Ovary (tissue), 9 donors: Measurements from ENCODE around the gene RARS2. TPM values are rescaled to one million over a fixed set of nuclear protein-coding genes. Genes with fewer than 3 reads are reported as not detected.

ENCODE experiments used
- DNase-seq, 5 donors: peaks; one replicate each; pipeline ENCODE4 v3.0.0-alpha.2; 2019 to 2020
- H3K27ac ChIP-seq, 2 donors: fragments of 200-600 bp; one replicate each; pipeline versions ENCODE4 v1.5.1 to v1.8.0; 2019 to 2022
- H3K27me3 ChIP-seq: fragments of 200-600 bp; one replicate; pipeline ENCODE4 v1.8.0; 2022
- H3K36me3 ChIP-seq: fragments of 200-600 bp; sonication (generic); one replicate; pipeline ENCODE4 v1.5.1; 2019
- H3K4me1 ChIP-seq: one replicate; pipeline ENCODE4 v1.8.1; 2013; ENCODE audit warnings: mild to moderate bottlenecking, moderate library complexity; ENCODE audit not compliant: insufficient read depth
- H3K4me3 ChIP-seq: fragments of 200-600 bp; sonication (generic); one replicate; pipeline ENCODE4 v1.5.1; 2017
- H3K9me3 ChIP-seq, 2 donors: fragments of 200-600 bp in 1 of 2; sonication (generic) in 1 of 2; one replicate each; pipeline versions ENCODE4 v1.5.1 to v1.8.1; 2013 to 2019; ENCODE audit warnings: mild to moderate bottlenecking in 1 of 2, moderate library complexity in 1 of 2
- EP300 ChIP-seq: sonication (generic); formaldehyde crosslinking; IDR thresholded peaks from one replicate; pipeline ENCODE4 v1.6.1; 2017; ENCODE audit warnings: antibody characterized with exemption
- POLR2A ChIP-seq: fragments of 450-650 bp; IDR thresholded peaks from one replicate; pipeline ENCODE4 v1.6.1; 2017; ENCODE audit warnings: antibody characterized with exemption, mild to moderate bottlenecking, moderate library complexity
- WGBS, 3 donors: extraction: QIAGEN DNeasy Blood & Tissue Kit in 1 of 3; methylation state at CpG; one replicate each; pipeline versions ENCODE4 v1.1.5 to v1.1.7; 2013 to 2017; 5-methylcytosine and 5-hydroxymethylcytosine counted together
- intact Hi-C, 4 donors: fragments of 100-400 bp; cut with DNase I; formaldehyde crosslinking; loops; one replicate each; pipeline versions ENCODE4 v1.11.0 to v1.15.1; 2022 to 2023
- polyA plus RNA-seq, 2 donors: library from polyadenylated mRNA; stranded (reverse); fragments of 200-250 nt in 1 of 2; fragments of 350-450 nt in 1 of 2; fragmentation: Illumina TruSeq in 1 of 2; extraction: RNeasy Lipid Tissue Mini Kit (QIAGEN cat#74804) in 1 of 2; gene quantifications; one replicate each; pipeline ENCODE4 v1.2.3, GENCODE V29; 2013 to 2014
- total RNA-seq, 7 donors: library from RNA; depleted of rRNA in 2 of 7; stranded (reverse); fragments of >200 nt in 2 of 7; fragmentation: NEBNext Ultra II Directional in 3 of 7; extraction: Animal tissue kit (Norgen Biotek cat#: 25700) in 3 of 7; gene quantifications; one replicate each; pipeline versions ENCODE4 v1.1.0 to v1.2.4, GENCODE V29; 2016 to 2023
- TF ChIP-seq, protein P1 (sequence below), 3 donors: fragments of 450-650 bp in 2 of 3; fragments of 200-600 bp in 1 of 3; IDR thresholded peaks; one replicate each; pipeline versions ENCODE4 v1.5.1 to v1.8.0; 2016 to 2022; ENCODE audit warnings: antibody characterized with exemption in 3 of 3, mild to moderate bottlenecking in 1 of 3
- donor health status: DM: no; HTN: no; CAD: no; lungs with moderate emphysema.
- donor health status: DM: no; HTN: no; CAD: no.
- donor health status: Bipolar disorder and iron deficiency.
- donor health status: DM: yes; HTN: yes; CAD: no.
- donor health status: DM: no; HTN: no; CAD: no.
- donor health status: DM: yes; HTN: yes; CAD: no.

Gene RARS2
- total and polyA plus RNA-seq, 9 donors: 14.0 to 40.4 (median 24.6) TPM

DNA sequence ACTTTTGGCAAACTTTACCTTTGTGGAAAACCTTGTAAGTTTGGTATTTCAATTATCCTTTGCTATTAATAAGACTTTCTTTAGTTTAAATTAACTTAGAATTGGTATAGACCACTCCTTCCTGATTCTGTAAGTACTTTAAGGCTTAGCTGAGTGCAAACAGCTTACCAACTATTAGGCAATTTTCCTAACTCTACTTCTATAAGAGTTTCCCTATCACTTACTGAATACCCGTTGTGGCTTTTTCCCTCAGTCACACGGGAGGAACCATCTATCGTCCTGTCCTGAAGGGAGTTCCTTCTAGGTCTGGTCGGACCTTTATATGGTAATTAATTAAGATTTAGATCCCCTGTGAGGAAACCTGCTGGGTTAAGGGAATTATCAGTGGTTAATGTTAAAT, 107.4 kb downstream of the RARS2 start:
- Histone ChIP-seq H3K4me3 (no peak overlapping the region), H3K27ac (no peak overlapping the region), H3K27me3 (no peaks in the 10 kb centered on the region), H3K9me3 (no peaks in the 10 kb centered on the region), H3K36me3 (no peaks in the 10 kb centered on the region), H3K4me1 (no peaks in the 10 kb centered on the region)
- TF ChIP-seq, protein P1, sequence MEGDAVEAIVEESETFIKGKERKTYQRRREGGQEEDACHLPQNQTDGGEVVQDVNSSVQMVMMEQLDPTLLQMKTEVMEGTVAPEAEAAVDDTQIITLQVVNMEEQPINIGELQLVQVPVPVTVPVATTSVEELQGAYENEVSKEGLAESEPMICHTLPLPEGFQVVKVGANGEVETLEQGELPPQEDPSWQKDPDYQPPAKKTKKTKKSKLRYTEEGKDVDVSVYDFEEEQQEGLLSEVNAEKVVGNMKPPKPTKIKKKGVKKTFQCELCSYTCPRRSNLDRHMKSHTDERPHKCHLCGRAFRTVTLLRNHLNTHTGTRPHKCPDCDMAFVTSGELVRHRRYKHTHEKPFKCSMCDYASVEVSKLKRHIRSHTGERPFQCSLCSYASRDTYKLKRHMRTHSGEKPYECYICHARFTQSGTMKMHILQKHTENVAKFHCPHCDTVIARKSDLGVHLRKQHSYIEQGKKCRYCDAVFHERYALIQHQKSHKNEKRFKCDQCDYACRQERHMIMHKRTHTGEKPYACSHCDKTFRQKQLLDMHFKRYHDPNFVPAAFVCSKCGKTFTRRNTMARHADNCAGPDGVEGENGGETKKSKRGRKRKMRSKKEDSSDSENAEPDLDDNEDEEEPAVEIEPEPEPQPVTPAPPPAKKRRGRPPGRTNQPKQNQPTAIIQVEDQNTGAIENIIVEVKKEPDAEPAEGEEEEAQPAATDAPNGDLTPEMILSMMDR (IDR thresholded peaks at IDR 0.05): no peak
- no peak for TF ChIP-seq POLR2A
- no peak for TF ChIP-seq EP300
- no peak for DNase-seq
- intact Hi-C loops: no loop called here
- 86 to 91% (median 86%) methylated on average over 4 of the region's 4 CpGs for WGBS, 3 donors

GRCh38 chr6:87481931-87482330, 107.9 kb downstream of the RARS2 start:
- intact Hi-C loops: no loop called here
- no peak overlapping the region for H3K4me3 ChIP-seq
- TF ChIP-seq, protein P1 (IDR thresholded peaks at IDR 0.05): no peak
- TF ChIP-seq EP300 (no peak), POLR2A (no peak)
- no peak for DNase-seq
- 94 to 98% (median 94%) methylated on average over 3 of the region's 3 CpGs for WGBS, 3 donors
- no peaks in the 10 kb centered on the region for H3K36me3 ChIP-seq
- no peaks in the 10 kb centered on the region for H3K9me3 ChIP-seq
- H3K27me3 ChIP-seq: no peaks in the 10 kb centered on the region
- no peak overlapping the region for H3K27ac ChIP-seq
- no peaks in the 10 kb centered on the region for H3K4me1 ChIP-seq

- 0 to 1% (median 0%) methylated on average over 15 of the region's 15 CpGs for WGBS, 3 donors
- TF ChIP-seq POLR2A (no peak), EP300 (no peak)
- TF ChIP-seq, protein P1 (IDR thresholded peaks at IDR 0.05): no peak
- H3K27ac ChIP-seq: peak overlapping the region; percentile 76 to 91
- no peaks in the 10 kb centered on the region for H3K36me3 ChIP-seq
- intact Hi-C loops: loop anchor here in 1 of 4 donors (5.0 kb wide), 1 partner anchor 316 kb away; the partner anchor contains the start of gene ZNF292
- H3K4me3 ChIP-seq: peak overlapping the region; percentile 97
- peak in 1 of 5 donors; percentile 48 for DNase-seq
- peaks cover 3% of the 10 kb centered on the region for H3K4me1 ChIP-seq
- no peaks in the 10 kb centered on the region for H3K9me3 ChIP-seq
- H3K27me3 ChIP-seq: no peaks in the 10 kb centered on the region
These were observed 116.3 kb downstream of the RARS2 start for GRCh38 chr6:87473419-87473903.

DNA sequence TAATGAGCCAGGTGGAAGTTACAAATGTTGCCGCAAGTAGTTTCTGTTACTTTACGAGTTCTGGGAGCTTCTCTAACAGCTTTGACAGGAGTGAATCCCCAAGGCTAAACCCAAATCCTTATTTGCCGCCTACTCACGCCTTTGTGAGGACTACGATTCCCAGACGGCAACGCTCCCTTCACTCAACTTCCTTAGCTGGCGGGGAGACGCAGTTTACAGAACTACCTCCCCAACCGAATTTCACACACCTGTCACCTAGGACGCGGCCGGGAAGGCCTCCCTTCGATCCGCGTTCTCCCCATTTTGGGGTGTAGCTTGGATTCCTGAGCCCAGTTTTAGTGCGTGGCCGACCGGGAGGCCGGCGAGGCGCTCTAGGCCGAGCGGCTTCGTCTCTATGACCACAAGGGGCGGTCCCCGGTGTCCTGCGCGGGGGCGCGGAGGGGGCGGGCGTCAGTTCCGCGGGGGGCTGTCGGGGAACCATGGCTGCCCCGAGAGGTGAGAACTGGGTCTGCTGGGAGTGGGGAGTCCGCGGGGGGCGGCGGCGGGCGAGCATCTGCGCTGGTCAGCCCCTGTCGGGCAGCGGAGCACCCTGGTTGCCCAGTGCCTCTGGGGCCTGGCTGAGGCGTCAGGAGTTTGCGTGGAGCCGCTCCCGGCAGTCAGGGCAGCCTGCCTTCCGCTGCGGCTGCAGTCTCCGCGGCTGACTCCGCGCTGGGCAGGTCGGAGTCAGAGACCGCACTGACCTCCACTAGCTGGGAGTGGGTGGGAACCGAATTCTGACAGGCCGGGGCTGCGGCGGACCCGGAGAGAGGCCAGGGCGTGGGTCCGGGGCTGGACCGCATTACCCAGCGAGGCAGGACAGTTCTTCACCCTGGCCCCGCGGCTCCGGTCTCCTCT, 117.0 kb downstream of the RARS2 start, which contains the start of gene SLC35A1:
TSS of gene SLC35A1 (plus strand) at position 450 of the 894 bp plus-strand sequence. CDS start at position 480, 30 bp downstream.
- no peaks in the 10 kb centered on the region for H3K27me3 ChIP-seq
- H3K27ac ChIP-seq: peak within 1 kb of the TSS; percentile 76 to 91
- H3K4me3 ChIP-seq: peak within 1 kb of the TSS; percentile 97
- no peaks in the 10 kb centered on the region for H3K9me3 ChIP-seq
- TF ChIP-seq, protein P1 (IDR thresholded peaks at IDR 0.05): peak; percentile 22 to 59 (median 37)
- TF ChIP-seq POLR2A (peak; percentile 36), EP300 (no peak)
- WGBS, 3 donors: 0 to 1% (median 1%) methylated on average over 58 to 70 of the region's 70 CpGs
- H3K36me3 ChIP-seq: no peaks in the 10 kb centered on the region
- intact Hi-C loops: loop anchor here in 1 of 4 donors (5.0 kb wide), 1 partner anchor 315 kb away; the partner anchor contains the start of gene ZNF292
- H3K4me1 ChIP-seq: peaks cover 3% of the 10 kb centered on the region
- peak; percentile 82 to 91 (median 87) for DNase-seq
